ENCODE data around the gene HSPA12B. TPM values are rescaled to one million over a fixed set of nuclear protein-coding genes. Genes with fewer than 3 reads are reported as not detected.

The HSPA12B gene
- total and polyA plus RNA-seq, 7 donors, result 0.69 to 10.5 (median 6.1) TPM

DNA sequence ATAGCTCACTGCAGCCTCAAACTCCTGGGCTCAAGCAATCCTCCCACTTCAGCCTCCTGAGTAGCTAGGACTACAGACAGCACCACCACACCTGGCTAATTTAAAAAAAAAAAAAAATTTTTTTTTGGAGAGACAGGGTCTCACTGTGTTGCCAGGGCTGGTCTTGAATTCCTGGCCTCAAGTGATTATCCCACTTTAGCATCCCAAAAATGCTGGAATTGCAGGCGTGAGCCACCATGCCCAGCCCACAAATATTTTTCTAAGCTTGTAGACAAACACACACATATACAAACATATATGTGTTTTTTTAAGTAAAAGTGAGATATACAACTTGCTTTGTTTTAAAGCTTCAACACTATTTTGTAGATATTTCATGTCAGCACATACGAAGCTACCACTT, 10.8 kb downstream of the HSPA12B start:
- H3K9me3 ChIP-seq, result no peaks in the 10 kb centered on the region
- no peak overlapping the region for H3K4me3 ChIP-seq
- no peak for TF ChIP-seq CTCF (IDR thresholded peaks at IDR 0.05)
- TF ChIP-seq EP300 (IDR thresholded peaks at IDR 0.05), result no peak
- TF ChIP-seq POLR2AphosphoS5 (IDR thresholded peaks at IDR 0.05), result no peak
- TF ChIP-seq POLR2A (IDR thresholded peaks at IDR 0.05), result no peak
- intact Hi-C loops (cut with DNase I), result no loop called here
- DNase-seq, result no peak
- no peaks in the 10 kb centered on the region for H3K36me3 ChIP-seq
- peaks cover 0 to 8% (median 0%) of the 10 kb centered on the region in 4 donors for H3K4me1 ChIP-seq
- 62 to 76% methylated on average over 2 of the region's 2 CpGs for WGBS, 2 donors
- H3K27me3 ChIP-seq, result peaks cover 0 to 16% (median 9%) of the 10 kb centered on the region in 3 donors
- H3K27ac ChIP-seq, result no peak overlapping the region

DNA sequence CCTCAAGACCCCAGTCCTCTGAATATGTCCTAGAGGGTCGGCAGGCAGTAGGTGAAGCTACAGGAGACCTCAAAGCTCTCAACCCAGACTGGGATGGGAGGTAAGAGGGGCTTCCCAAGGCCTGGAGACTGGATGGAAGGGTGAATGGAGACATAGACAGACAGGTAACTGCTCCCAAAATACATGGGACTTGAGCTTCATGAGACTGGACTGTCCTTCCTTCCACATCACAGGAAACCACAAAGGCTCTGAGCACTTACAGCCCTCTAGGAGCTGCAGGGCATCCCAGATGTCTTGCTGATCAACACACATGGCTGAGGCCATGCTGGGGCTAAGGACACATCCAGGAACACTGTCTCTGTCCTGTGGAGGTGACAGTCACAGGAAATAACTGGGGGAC, 11.6 kb downstream of the HSPA12B start:
- H3K27me3 ChIP-seq, result peaks cover 0 to 16% (median 9%) of the 10 kb centered on the region in 3 donors
- H3K36me3 ChIP-seq, result no peaks in the 10 kb centered on the region
- intact Hi-C loops (cut with DNase I), result no loop called here
- 78 to 88% methylated on average over 1 of the region's 1 CpG for WGBS, 2 donors
- no peak overlapping the region for H3K4me3 ChIP-seq
- TF ChIP-seq POLR2AphosphoS5 (IDR thresholded peaks at IDR 0.05) (no peak), EP300 (IDR thresholded peaks at IDR 0.05) (no peak), POLR2A (IDR thresholded peaks at IDR 0.05) (no peak), CTCF (IDR thresholded peaks at IDR 0.05) (no peak)
- peaks cover 0 to 8% (median 0%) of the 10 kb centered on the region in 4 donors for H3K4me1 ChIP-seq
- no peaks in the 10 kb centered on the region for H3K9me3 ChIP-seq
- H3K27ac ChIP-seq, result no peak overlapping the region
- no peak for DNase-seq

DNA sequence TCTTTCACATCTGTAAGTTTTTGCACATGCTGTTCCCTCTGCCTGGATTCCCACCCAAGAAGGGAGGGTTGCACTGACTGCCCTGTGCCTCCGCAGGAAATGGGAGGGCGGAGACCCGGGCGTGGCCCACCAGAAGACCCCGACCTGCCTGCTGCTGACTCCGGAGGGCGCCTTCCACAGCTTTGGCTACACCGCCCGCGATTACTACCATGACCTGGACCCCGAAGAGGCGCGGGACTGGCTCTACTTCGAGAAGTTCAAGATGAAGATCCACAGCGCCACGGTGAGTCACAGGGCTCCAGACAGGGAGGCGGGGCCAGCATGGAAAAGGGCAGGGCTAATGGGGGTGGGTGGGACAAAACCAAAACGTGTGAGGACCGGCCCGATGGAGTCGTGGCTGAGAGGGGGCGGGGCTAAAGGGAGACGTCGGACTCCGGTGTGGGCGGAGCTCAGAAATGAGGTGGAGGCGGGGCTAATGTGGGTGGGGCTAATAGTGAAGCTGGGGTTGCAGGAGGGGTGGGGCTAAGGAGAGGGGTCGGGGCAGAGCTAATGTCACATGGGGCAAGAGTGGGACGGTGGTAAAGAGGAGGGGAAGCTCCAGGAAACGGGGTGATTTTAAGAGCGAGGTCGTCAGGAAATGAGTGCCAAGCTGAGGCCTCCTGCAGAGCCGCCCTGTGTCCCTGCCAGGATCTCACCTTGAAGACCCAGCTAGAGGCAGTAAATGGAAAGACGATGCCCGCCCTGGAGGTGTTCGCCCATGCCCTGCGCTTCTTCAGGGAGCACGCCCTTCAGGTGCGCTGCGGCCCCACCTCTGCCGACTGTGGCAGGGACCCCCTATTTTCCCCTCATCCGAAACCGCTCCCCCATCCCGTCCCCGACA, 12.6 kb downstream of the HSPA12B start:
- peak; percentile 80 for DNase-seq
- Histone ChIP-seq H3K9me3 (no peaks in the 10 kb centered on the region), H3K36me3 (no peaks in the 10 kb centered on the region), H3K27ac (no peak overlapping the region), H3K4me1 (peaks cover 0 to 15% (median 4%) of the 10 kb centered on the region in 4 donors), H3K27me3 (peaks cover 0 to 26% (median 9%) of the 10 kb centered on the region in 3 donors), H3K4me3 (no peak overlapping the region)
- TF ChIP-seq CTCF (IDR thresholded peaks at IDR 0.05), result no peak
- no peak for TF ChIP-seq POLR2A (IDR thresholded peaks at IDR 0.05)
- TF ChIP-seq POLR2AphosphoS5 (IDR thresholded peaks at IDR 0.05), result no peak
- TF ChIP-seq EP300 (IDR thresholded peaks at IDR 0.05), result no peak
- intact Hi-C loops (cut with DNase I), result no loop called here
- WGBS, 2 donors, result 34 to 43% methylated on average over 45 of the region's 45 CpGs

- Histone ChIP-seq H3K27ac (no peak overlapping the region), H3K27me3 (peaks cover 0 to 26% (median 9%) of the 10 kb centered on the region in 3 donors), H3K36me3 (peaks cover 0 to 4% (median 2%) of the 10 kb centered on the region in 4 donors), H3K9me3 (no peaks in the 10 kb centered on the region), H3K4me1 (peaks cover 0 to 17% (median 4%) of the 10 kb centered on the region in 4 donors), H3K4me3 (no peak overlapping the region)
- WGBS, 2 donors, result 68 to 80% methylated on average over 11 of the region's 11 CpGs
- intact Hi-C loops (cut with DNase I), result no loop called here
- TF ChIP-seq POLR2AphosphoS5 (IDR thresholded peaks at IDR 0.05), result no peak
- TF ChIP-seq CTCF (IDR thresholded peaks at IDR 0.05), result no peak
- TF ChIP-seq EP300 (IDR thresholded peaks at IDR 0.05), result no peak
- TF ChIP-seq POLR2A (IDR thresholded peaks at IDR 0.05), result no peak
- DNase-seq, result no peak
Measured at GRCh38 chr20:3745686-3746173, 13.2 kb downstream of the HSPA12B start.
